Pulmonary artery endothelial cell (primary cell): ENCODE data around the gene CDH4. TPM values are rescaled to one million over a fixed set of nuclear protein-coding genes. Genes with fewer than 3 reads are reported as not detected.

Source experiments
- DNase-seq: peaks from one replicate; pipeline ENCODE4 v3.0.0-alpha.2; 2011; ENCODE audit warnings: low read depth, low spot score
- total RNA-seq: library from RNA; depleted of rRNA; stranded (reverse); fragments of >200 nt; gene quantifications from 2 replicates; pipeline ENCODE4 v1.2.3, GENCODE V29; 2014

CDH4 gene
- total RNA-seq, 1 donor from 2014 or later = 7.5 TPM

DNA sequence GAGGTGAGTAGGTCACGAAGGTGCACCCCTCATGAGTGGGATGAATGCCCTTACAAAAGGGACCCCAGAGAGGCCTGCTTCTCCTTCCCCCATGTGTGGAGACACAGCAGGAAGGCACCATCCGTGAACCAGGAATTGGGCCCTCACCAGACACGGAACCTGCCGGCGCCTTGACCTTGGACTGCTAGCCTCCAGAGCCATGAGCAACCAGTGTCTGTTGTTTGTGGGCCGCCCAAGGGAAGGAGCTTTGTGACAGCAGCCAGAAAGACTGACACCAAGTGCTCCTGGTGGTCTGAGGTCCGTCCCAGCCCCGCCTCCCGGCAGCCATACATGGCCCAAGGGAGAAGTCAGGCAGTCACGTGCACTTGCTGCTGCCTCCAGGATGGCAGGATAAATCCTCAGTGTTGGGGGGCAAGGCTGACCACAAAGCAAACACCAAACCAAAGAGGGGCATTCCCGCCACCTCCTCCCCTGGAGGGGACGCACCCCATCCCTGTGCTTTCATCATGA lies 29.3 kb downstream of the CDH4 start:
- no peak for DNase-seq

- no peak for DNase-seq
These were observed 32.7 kb downstream of the CDH4 start for GRCh38 chr20:61284752-61285151.

DNA sequence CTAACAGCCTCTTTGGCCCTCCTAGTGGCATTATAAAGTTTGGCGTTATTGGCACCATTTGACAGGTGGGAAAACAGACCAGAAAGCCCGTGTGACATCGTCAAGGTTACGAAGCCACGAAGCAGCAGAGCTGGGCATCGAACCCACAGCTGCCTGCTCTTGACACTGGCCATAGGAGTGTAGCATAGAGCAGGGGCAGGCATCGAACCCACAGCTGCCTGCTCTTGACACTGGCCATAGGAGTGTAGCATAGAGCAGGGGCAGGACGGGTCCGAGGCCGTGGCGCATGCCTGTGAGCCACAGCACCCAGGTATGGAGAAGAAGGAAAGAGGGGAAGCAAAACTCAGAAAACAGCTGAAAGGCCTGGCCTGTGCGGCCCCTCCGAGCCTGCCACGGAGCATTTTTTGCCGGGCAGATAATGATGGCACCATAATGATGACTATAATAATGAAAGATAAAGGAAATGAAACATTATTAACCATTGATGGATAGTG lies 33.1 kb downstream of the CDH4 start:
- no peak for DNase-seq

- no peak for DNase-seq
These were observed 33.6 kb downstream of the CDH4 start for GRCh38 chr20:61285691-61286090.

GRCh38 chr20:61287583-61288275 lies 35.7 kb downstream of the CDH4 start:
- no peak for DNase-seq

DNA sequence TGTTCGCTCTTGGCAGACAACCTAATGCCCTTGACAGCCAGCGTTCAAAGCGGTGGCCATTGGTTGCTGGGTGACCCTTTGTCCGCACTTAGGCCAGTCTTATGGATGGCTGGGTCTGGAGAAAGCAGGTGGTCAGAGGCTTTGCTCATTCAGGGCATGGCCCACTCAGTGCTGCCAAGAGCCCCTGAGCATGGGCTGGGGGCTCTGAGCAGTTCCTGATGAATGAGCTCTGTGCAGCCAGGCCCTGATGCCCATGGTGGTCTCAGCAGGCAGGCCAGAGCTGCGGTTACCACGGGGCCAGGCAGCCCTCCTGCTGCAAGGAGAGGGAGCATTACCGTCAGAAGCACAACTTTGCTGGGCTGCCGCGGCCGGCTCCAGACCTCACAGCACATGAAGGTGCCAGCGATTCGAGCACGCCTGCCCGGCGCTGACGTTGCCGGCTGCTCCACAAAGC lies 36.3 kb downstream of the CDH4 start:
- DNase-seq = no peak

- no peak for DNase-seq
These were observed 37.1 kb downstream of the CDH4 start for GRCh38 chr20:61289166-61289565.

- no peak for DNase-seq
These were observed 38.7 kb downstream of the CDH4 start for GRCh38 chr20:61290721-61291120.

GRCh38 chr20:61291166-61291829 lies 39.2 kb downstream of the CDH4 start:
- DNase-seq = no peak

DNA sequence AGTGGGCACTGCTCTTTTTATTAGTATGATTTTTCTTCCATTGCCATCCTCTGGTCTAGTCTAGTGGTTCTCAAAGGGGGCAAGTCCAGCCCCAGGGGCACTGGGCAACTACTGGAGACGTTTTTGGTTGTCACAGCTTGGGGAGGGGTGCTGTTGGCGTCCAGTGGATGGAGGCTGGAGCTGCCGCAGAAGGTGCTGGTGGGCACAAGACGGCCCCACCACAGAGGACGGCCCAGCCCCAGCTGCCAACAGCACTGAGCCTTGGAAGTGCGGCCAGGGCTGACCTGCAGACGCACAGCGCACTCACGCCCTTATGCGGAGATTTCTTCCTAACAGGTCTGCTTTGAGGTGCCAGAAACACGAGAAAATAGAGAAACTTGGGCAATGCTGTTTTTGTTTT lies 40.3 kb downstream of the CDH4 start:
- DNase-seq = no peak

- DNase-seq = no peak
These were observed 41.0 kb downstream of the CDH4 start for GRCh38 chr20:61292821-61293612.

DNA sequence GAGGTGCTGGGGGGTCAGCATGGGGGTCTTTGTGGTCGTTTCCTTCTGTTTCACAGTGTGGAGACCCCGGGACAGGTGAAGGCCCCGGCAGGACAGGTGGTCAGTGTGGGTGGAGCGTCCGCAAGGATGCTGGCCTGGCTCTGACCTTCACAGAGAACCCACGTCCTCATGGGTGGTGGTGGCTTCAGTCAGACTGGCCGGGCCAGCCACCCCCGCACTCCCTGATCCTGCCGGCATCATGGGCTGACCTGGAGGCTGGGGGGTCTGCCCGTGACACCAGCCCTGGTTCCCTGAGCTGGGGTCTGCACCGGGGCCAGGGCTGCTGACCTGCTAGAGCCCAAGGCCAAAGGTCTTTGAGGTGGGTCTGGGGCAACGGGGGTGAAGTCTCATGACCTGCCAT lies 41.9 kb downstream of the CDH4 start:
- no peak for DNase-seq

GRCh38 chr20:61295249-61295648 lies 43.2 kb downstream of the CDH4 start:
- no peak for DNase-seq

DNA sequence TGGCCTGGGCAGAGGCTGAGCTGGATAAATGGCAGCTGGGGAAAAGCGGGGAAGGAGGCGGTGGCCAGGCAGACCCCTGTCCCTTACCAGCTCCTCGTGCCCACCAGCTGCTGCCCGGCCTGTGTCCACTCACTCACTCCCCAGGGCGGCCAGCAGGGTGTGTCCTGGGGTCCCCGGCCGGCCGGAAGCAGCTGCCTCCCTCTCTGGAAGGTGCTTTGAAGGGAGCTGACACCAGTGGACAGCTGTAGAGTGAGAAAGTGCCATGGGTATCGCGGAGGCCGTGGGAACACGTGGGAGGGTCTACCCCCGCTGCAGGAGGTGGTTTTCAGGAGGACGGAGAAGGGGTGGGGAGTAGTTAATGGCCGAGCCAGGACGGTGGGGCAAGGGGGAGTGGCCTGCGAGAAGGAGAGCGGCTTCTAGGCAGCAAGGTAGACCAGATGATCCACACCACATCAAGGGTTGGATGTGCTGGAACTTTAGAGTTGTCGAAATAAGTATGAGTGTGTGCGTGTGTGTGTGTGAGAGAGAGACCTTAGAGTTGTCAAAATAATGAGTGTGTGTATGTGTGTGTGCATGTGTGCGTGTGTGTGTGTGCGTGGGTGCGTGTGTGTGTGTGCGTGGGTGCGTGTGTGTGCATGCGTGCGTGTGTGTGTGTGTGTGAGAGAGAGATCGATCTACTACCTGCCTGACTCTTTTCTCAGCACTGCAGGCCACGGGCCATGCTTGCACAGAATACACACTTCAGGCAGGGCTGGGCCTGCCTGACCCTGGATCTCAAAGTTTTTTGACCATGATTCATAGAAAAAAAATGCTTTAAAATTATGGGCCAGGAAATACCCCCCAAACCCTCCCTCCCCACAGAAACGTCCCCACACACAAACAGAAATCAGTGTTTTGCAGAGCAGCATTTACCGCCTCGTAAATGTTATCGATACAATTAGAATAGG lies 43.9 kb downstream of the CDH4 start:
- DNase-seq = no peak

DNA sequence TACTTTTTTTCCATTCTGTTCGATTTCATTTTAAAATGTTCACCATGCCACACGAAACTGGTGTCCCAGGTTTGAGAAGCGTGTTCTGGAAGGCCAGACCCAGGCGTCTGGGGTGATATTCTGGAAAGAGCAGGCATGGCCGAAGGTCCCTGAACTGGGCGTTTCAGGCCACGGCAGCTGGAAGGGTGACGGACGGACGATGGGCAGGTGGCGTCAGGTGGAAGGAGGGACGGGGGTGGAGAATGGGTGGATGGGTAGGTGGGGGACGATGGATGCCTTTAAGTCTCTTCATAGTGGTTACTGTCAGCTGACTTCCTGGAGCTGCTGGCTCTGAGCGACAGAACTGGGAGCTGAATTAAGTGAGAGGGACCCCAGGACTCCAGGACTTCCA lies 44.6 kb downstream of the CDH4 start:
- no peak for DNase-seq

DNA sequence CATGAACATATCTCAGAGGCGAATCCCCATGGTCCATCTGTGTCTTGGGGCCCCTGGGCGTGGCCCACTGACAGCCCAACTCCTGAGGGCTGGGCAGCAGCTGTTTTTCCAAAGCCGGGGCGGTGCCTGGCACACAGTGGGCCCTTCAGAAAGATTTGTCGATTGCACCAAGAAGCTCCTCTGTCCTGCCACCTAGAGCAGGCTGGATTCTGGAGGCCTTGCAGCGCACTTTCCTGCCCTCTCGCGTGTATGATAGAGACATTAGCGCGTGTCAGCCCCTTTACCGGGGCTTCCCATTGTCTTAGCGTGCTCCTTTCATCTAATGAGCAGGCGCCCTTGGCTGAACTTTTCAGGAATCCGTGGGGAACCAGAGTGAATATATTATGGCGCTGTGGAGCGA lies 45.4 kb downstream of the CDH4 start:
- no peak for DNase-seq

GRCh38 chr20:61297986-61298385 lies 45.9 kb downstream of the CDH4 start:
- no peak for DNase-seq

- no peak for DNase-seq
These were observed 46.6 kb downstream of the CDH4 start for GRCh38 chr20:61298661-61299060.

- no peak for DNase-seq
These were observed 47.0 kb downstream of the CDH4 start for GRCh38 chr20:61299104-61299503.

DNA sequence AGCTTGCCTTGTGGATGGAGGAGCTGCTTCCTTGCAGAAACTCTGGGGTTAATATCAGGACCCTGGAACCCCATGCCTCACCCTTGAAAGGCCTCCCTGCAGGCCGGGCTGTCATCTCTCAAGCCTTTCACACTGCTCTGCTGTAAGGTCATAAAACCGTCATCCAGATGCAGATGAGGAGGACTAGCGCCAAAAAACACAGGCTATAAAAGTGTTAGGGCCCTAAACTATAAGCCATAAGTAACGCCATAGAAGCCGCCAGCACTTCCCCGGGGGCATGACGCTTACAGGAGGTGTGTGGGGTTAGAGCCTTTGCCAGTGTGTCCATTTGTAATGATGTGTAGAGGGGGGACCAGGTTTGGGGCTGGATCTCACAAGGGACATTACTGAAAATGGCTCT lies 47.6 kb downstream of the CDH4 start:
- DNase-seq = no peak

GRCh38 chr20:61300293-61300692 lies 48.2 kb downstream of the CDH4 start:
- DNase-seq = no peak
